Pancreas (tissue), 10 donors: ENCODE results near the gene ATG9B. TPM values are rescaled to one million over a fixed set of nuclear protein-coding genes. Genes with fewer than 3 reads are reported as not detected.
A peak's percentile ranks its signal among the peaks of the same experiment; 100 is the strongest.

Source experiments
- ATAC-seq, 4 donors: fragments of 200-7000 bp; cut with Tn5 transposase; one replicate each; pipeline versions ENCODE4 v1.8.0 to v1.9.1; 2020; ENCODE audit warnings: mild to moderate bottlenecking in 4 of 4, moderate library complexity in 4 of 4
- DNase-seq, 6 donors: peaks; one replicate each; pipeline ENCODE4 v3.0.0-alpha.2; 2020
- FAIRE-seq: peaks from 2 replicates; lab custom pipeline; 2012; peaks lifted over from hg19 to GRCh38; lab: Jason Lieb, UNC
- H3K27ac ChIP-seq, 4 donors: fragments of 200-600 bp; sonication (generic); 1 replicate in 3 of 4; 2 replicates in 1 of 4; pipeline versions ENCODE4 v1.5.0 to v1.8.0; 2020
- H3K27me3 ChIP-seq, 4 donors: fragments of 200-600 bp; one replicate each; pipeline ENCODE4 v1.8.0; 2021
- H3K36me3 ChIP-seq, 3 donors: fragments of 200-600 bp; sonication (generic) in 1 of 3; one replicate each; pipeline versions ENCODE4 v1.5.0 to v1.8.0; 2020 to 2021
- H3K4me1 ChIP-seq, 3 donors: fragments of 200-600 bp; one replicate each; pipeline ENCODE4 v1.8.0; 2021
- H3K4me3 ChIP-seq, 4 donors: fragments of 200-600 bp; sonication (generic) in 2 of 4; one replicate each; pipeline versions ENCODE4 v1.5.0 to v1.8.0; 2020 to 2021
- H3K9me3 ChIP-seq, 4 donors: fragments of 200-600 bp; one replicate each; pipeline ENCODE4 v1.8.0; 2021
- WGBS, 2 donors: extraction: QIAGEN DNeasy Blood & Tissue Kit; methylation state at CpG; one replicate each; pipeline ENCODE4 v1.1.7; 2013; 5-methylcytosine and 5-hydroxymethylcytosine counted together
- intact Hi-C, 3 donors: fragments of 100-400 bp; cut with DNase I; formaldehyde crosslinking; loops; one replicate each; pipeline versions ENCODE4 v1.11.1 to v1.14.2; 2022
- polyA plus RNA-seq, 2 donors: library from polyadenylated mRNA; stranded (reverse); fragments of 200-250 nt; gene quantifications; one replicate each; pipeline ENCODE4 v1.2.3, GENCODE V29; 2013
- total RNA-seq, 6 donors: library from RNA; stranded (reverse); fragmentation: NEBNext Ultra II Directional in 4 of 6; extraction: Animal tissue kit (Norgen Biotek cat#: 25700) in 4 of 6; gene quantifications; one replicate each; pipeline versions ENCODE4 v1.2.1 to v1.2.4, GENCODE V29; 2021 to 2023
- TF ChIP-seq, protein P1 (sequence below), 4 donors: fragments of 200-600 bp; sonication (generic) in 3 of 4; IDR thresholded peaks; one replicate each; pipeline versions ENCODE4 v1.5.0 to v1.8.0; 2021; ENCODE audit warnings: antibody characterized with exemption in 4 of 4
- donor health status: healthy with polysubstance abuse.
- donor health status: DM: no; HTN: no; CAD: no; lungs with moderate emphysema.
- donor health status: DM: no; HTN: no; CAD: no.
- donor health status: control.
- donor health status: control.
- donor health status: Bipolar disorder and iron deficiency.
- donor health status: DM: yes; HTN: yes; CAD: no.
- donor health status: DM: no; HTN: no; CAD: no.
- donor health status: DM: no; HTN: no; CAD: no.
- donor health status: DM: yes; HTN: yes; CAD: no.

ATG9B gene
- total and polyA plus RNA-seq, 8 donors: 0.06 to 1.5 (median 0.28) TPM; not detected in 1

DNA sequence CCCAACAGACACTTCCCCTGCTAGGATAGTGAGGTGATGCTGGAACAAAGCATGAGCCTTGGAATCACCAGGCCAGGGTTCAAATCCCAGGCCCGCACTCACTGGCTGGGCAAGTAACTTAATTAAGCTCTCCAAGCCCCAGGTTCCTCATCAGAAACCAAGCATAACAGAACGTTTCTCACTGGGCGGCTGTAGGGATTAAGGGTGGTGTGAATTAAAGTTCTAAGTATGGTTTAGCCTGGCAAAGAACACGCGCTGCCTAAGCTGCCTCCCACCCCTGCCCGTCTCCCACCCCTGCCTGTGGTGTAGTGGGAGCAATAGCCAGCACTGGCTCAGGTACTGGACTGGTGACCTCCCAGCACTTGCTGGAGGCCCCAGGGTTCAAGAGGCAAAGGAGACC is 40.7 kb upstream of the ATG9B start:
- H3K4me3 ChIP-seq: no peak overlapping the region
- H3K9me3 ChIP-seq: no peaks in the 10 kb centered on the region
- no peak overlapping the region for H3K27ac ChIP-seq
- peaks cover 3 to 45% (median 26%) of the 10 kb centered on the region in 3 donors for H3K36me3 ChIP-seq
- no peak for DNase-seq
- no peak for ATAC-seq
- TF ChIP-seq, protein P1, sequence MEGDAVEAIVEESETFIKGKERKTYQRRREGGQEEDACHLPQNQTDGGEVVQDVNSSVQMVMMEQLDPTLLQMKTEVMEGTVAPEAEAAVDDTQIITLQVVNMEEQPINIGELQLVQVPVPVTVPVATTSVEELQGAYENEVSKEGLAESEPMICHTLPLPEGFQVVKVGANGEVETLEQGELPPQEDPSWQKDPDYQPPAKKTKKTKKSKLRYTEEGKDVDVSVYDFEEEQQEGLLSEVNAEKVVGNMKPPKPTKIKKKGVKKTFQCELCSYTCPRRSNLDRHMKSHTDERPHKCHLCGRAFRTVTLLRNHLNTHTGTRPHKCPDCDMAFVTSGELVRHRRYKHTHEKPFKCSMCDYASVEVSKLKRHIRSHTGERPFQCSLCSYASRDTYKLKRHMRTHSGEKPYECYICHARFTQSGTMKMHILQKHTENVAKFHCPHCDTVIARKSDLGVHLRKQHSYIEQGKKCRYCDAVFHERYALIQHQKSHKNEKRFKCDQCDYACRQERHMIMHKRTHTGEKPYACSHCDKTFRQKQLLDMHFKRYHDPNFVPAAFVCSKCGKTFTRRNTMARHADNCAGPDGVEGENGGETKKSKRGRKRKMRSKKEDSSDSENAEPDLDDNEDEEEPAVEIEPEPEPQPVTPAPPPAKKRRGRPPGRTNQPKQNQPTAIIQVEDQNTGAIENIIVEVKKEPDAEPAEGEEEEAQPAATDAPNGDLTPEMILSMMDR (IDR thresholded peaks at IDR 0.05): no peak
- peaks cover 9 to 26% (median 15%) of the 10 kb centered on the region in 3 donors for H3K4me1 ChIP-seq
- FAIRE-seq: no peak
- WGBS, 2 donors: 80 to 86% methylated on average over 6 of the region's 6 CpGs
- H3K27me3 ChIP-seq: no peaks in the 10 kb centered on the region
- intact Hi-C loops: loop anchor here in 1 of 3 donors (2.0 kb wide), 1 partner anchor 14 kb away; no protein-coding TSS in a partner anchor

DNA sequence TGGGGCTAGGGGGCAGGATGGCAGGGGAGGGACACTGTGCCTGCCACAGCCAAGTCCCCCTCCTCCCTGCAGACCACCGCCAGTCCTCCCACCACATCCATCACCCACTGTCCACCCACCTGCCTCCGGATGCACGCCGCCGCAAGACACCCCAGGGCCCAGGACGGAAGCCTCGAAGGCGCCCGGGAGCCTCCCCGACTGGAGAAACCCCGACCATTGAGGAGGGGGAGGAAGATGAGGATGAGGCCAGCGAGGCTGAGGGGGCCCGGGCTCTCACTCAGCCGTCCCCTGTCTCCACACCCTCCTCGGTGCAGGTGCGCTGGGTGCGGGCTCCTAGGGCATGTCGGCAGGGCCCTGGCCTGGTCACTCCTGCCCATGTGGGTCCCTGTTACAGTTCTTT is 40.2 kb upstream of the ATG9B start:
- Histone ChIP-seq H3K4me1 (peaks cover 9 to 26% (median 15%) of the 10 kb centered on the region in 3 donors), H3K36me3 (peaks cover 3 to 40% (median 24%) of the 10 kb centered on the region in 3 donors), H3K27me3 (no peaks in the 10 kb centered on the region), H3K9me3 (no peaks in the 10 kb centered on the region), H3K27ac (no peak overlapping the region), H3K4me3 (no peak overlapping the region)
- no peak for ATAC-seq
- FAIRE-seq: no peak
- WGBS, 2 donors: 89 to 93% methylated on average over 13 to 18 of the region's 18 CpGs
- TF ChIP-seq, protein P1 (IDR thresholded peaks at IDR 0.05): no peak
- intact Hi-C loops: loop anchor here in 1 of 3 donors (2.0 kb wide), 1 partner anchor 14 kb away; no protein-coding TSS in a partner anchor
- no peak for DNase-seq

DNA sequence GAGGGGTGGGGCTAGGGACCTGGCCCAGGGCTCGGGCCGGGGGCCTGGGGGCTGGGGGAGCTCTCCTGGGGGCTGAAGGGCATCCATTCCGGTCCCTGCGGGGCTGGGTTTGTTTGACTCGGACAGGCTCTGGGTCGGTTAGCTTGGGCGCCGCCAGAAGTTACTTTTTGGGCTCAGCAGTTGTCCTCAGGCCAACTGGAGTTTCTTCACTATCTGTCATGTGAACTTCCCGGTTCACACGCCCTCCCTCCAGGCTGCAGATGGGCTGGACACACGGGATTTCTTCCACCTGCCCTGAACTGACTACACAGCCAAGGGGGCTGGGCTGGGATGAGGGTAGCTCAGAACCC is 38.9 kb upstream of the ATG9B start:
- peak in 3 of 6 donors; percentile 71 to 81 (median 72) for DNase-seq
- Histone ChIP-seq H3K27me3 (no peaks in the 10 kb centered on the region), H3K36me3 (peaks cover 3 to 31% (median 18%) of the 10 kb centered on the region in 3 donors), H3K27ac (peak overlapping the region; percentile 70 to 98 (median 88)), H3K4me3 (peak overlapping the region; percentile 15 to 54 (median 37)), H3K9me3 (no peaks in the 10 kb centered on the region), H3K4me1 (peaks cover 14 to 32% (median 15%) of the 10 kb centered on the region in 3 donors)
- FAIRE-seq: no peak
- TF ChIP-seq, protein P1 (IDR thresholded peaks at IDR 0.05): no peak
- intact Hi-C loops: no loop called here
- peak; percentile 3 to 10 (median 7) for ATAC-seq
- WGBS, 2 donors: 8 to 12% methylated on average over 8 to 11 of the region's 11 CpGs

DNA sequence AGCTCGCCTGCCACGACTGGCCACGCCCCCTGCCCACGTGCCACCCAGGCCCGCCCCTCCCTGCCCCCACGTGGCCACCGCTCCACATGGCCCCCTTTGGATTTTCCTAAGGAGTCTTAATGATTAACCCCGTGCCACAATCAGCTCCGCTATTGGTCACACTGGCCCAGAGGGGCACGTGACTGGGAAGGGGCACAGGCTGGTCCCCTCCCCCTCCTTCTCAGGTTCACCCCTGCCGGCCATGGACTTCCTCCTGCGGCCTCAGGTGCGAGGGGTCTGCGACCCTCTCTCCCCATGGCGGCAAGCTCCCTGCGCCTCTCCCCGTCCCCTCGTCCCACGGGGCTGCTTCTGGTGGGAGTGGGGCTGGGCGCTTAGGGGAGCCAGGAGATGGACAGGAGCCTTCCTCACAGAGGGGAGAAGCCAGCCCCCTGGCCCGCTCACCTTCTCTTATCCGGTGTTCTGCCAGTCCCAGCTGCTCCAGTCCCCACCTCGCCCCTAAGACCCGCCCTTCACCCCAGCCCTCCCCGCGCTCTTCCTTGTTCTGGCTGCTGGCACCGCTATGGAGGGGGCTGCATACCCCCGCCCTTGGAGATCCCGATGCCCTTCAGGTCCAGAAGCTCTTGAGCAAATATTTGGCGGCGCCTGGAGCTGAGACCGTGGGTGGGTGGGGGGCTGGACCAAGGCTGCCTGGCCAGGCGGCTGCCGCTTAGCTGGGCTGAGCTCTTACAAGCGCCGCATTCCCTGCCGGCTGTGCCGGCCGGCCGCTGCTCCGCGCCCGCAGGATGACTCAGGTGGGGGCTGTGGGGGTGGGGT is 38.3 kb upstream of the ATG9B start:
- H3K4me3 ChIP-seq: peak overlapping the region; percentile 15 to 54 (median 37)
- DNase-seq (peak; percentile 93 to 97 (median 96)), FAIRE-seq (no peak), ATAC-seq (peak; percentile 61 to 70 (median 68))
- H3K27me3 ChIP-seq: no peaks in the 10 kb centered on the region
- peaks cover 14 to 32% (median 15%) of the 10 kb centered on the region in 3 donors for H3K4me1 ChIP-seq
- 8 to 9% methylated on average over 37 to 43 of the region's 43 CpGs for WGBS, 2 donors
- intact Hi-C loops: no loop called here
- peaks cover 2 to 25% (median 12%) of the 10 kb centered on the region in 3 donors for H3K36me3 ChIP-seq
- H3K27ac ChIP-seq: peak overlapping the region; percentile 70 to 98 (median 88)
- TF ChIP-seq, protein P1 (IDR thresholded peaks at IDR 0.05): no peak
- no peaks in the 10 kb centered on the region for H3K9me3 ChIP-seq

DNA sequence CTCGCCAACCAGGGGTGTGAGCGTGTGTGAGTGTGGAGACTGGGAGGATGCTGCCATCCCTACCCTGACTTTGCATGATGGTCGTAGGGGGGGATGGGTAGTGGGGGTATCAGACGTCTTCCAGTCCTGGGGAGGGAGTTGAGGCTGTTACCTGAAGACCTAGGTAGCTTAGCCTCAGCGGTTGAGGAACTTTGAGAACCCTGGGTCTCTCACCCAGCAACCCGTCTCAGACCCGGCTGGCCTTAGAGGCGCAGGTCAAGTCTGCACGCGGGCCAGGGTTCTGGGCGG is 37.8 kb upstream of the ATG9B start:
- peaks cover 17 to 34% (median 19%) of the 10 kb centered on the region in 3 donors for H3K4me1 ChIP-seq
- H3K27ac ChIP-seq: peak overlapping the region in 2 of 4 donors; percentile 97 to 98
- DNase-seq (peak in 1 of 6 donors; percentile 53), ATAC-seq (no peak), FAIRE-seq (no peak)
- 24 to 25% methylated on average over 11 of the region's 11 CpGs for WGBS, 2 donors
- TF ChIP-seq, protein P1 (IDR thresholded peaks at IDR 0.05): no peak
- H3K36me3 ChIP-seq: peaks cover 0 to 19% (median 7%) of the 10 kb centered on the region in 3 donors
- H3K9me3 ChIP-seq: no peaks in the 10 kb centered on the region
- intact Hi-C loops: no loop called here
- H3K4me3 ChIP-seq: peak overlapping the region in 2 of 4 donors; percentile 45 to 54
- no peaks in the 10 kb centered on the region for H3K27me3 ChIP-seq
